PFSK-1 (cell line): Measurements from ENCODE around the gene TTYH3. TPM values are rescaled to one million over a fixed set of nuclear protein-coding genes. Genes with fewer than 3 reads are reported as not detected.

Experiments used
- FOXP2 ChIP-seq: optimal IDR thresholded peaks from 2 replicates; pipeline ENCODE3; 2011; ENCODE audit warnings: borderline replicate concordance, control low read depth, inconsistent platforms; ENCODE audit not compliant: insufficient read depth; ENCODE audit errors: extremely low read length, extremely low read depth
- POLR2AphosphoS5 ChIP-seq: IDR thresholded peaks from 2 replicates; pipeline ENCODE4 v1.6.1; 2012; ENCODE audit warnings: low read depth, mild to moderate bottlenecking, control low read depth, low read length, moderate library complexity
- REST ChIP-seq, 2 experiments: IDR thresholded peaks; 2 replicates each; pipeline versions ENCODE4 v1.6.1 to v1.8.0; 2011 to 2012; ENCODE audit warnings: low read depth in 2 of 2, low read length in 2 of 2, control low read depth in 1 of 2, inconsistent platforms in 1 of 2, mild to moderate bottlenecking in 1 of 2, moderate library complexity in 1 of 2; ENCODE audit not compliant: insufficient read depth in 1 of 2
- SIN3A ChIP-seq: IDR thresholded peaks from 2 replicates; pipeline ENCODE4 v1.6.1; 2012; ENCODE audit warnings: mild to moderate bottlenecking, low read length, moderate library complexity, borderline replicate concordance; ENCODE audit not compliant: insufficient read depth
- TAF1 ChIP-seq: IDR thresholded peaks from 2 replicates; pipeline ENCODE4 v1.6.1; 2012; ENCODE audit warnings: low read length, control low read depth, borderline replicate concordance; ENCODE audit not compliant: insufficient read depth
- polyA plus RNA-seq: library from polyadenylated mRNA; unstranded; fragments of >200 nt; gene quantifications from one replicate; pipeline ENCODE4 v1.2.1, GENCODE V29; 2012; ENCODE audit warnings: low read depth, missing spikeins; ENCODE audit not compliant: insufficient read length

TTYH3 gene
- 215 TPM for polyA plus RNA-seq

GRCh38 chr7:2631946-2632732, at the start of gene TTYH3:
TSS of gene TTYH3 (plus strand) at chr7:2631986. CDS start at chr7:2632156, 170 bp downstream.
- TF ChIP-seq TAF1 (no peak), FOXP2 (no peak), POLR2AphosphoS5 (no peak), REST (IDR thresholded peaks at IDR 0.05; ENCODE audit: insufficient read depth in 1 of 2, low read depth in 2 of 2, low read length in 2 of 2) (no peak), SIN3A (no peak)

- TF ChIP-seq SIN3A (no peak), POLR2AphosphoS5 (no peak), FOXP2 (no peak), REST (IDR thresholded peaks at IDR 0.05; ENCODE audit: insufficient read depth in 1 of 2, low read depth in 2 of 2, low read length in 2 of 2) (no peak), TAF1 (no peak)
These were observed 49.6 kb upstream of the TTYH3 start for GRCh38 chr7:2582006-2582735.

- TF ChIP-seq POLR2AphosphoS5, result no peak
- TF ChIP-seq TAF1, result no peak
These were observed 47.8 kb upstream of the TTYH3 start for GRCh38 chr7:2583798-2584580.

GRCh38 chr7:2585446-2585845, 46.3 kb upstream of the TTYH3 start:
- TF ChIP-seq TAF1, result no peak
- no peak for TF ChIP-seq SIN3A

- no peak for TF ChIP-seq FOXP2
These were observed 45.3 kb upstream of the TTYH3 start for GRCh38 chr7:2586326-2587020.

- TF ChIP-seq TAF1, result no peak
- no peak for TF ChIP-seq SIN3A
- TF ChIP-seq REST (IDR thresholded peaks at IDR 0.05; ENCODE audit: insufficient read depth in 1 of 2, low read depth in 2 of 2, low read length in 2 of 2), result no peak
- no peak for TF ChIP-seq POLR2AphosphoS5
- TF ChIP-seq FOXP2, result no peak
These were observed 44.7 kb upstream of the TTYH3 start for GRCh38 chr7:2587134-2587533.
